Measurements from ENCODE around the gene SH3PXD2A.

The SH3PXD2A gene

DNA sequence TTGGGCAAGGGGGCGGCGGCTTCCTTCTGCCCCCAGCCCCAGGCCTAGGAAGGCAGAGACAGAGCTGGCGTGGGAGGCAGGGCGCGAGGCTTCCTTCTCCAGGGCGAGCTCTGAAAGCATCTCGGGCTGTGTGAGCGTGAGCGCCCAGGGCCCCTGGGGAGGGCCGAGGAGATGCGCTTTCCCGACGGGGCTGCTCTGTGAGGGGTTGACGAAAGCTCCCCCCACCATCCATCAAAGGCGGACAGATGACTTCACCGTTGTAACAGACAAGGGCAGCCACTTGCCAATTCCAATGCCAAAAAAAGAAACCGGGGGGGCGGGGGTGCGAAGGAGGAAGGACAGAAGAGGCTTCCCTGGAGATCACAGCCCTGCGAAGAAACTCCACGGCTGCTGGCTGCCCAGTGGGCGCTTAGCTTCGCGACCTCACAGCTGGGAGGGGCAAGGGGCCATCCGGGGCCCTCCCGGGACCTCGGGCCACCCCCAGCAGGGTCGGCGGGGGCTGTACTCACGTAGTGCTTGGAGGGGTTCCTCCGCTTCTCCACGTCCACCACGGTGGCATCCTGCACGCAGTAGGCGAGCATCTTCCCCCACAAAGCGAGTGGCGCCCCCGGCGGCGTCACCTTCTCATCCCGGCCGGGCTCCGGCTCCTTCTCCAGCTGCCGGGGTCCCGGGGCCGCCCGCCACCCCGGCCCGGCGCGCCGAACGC lies 537 bp downstream of the SH3PXD2A start:
- no peaks in the 10 kb centered on the region for H3K9me3 ChIP-seq (ENCODE audit: low read length)
- peaks cover 59% of the 10 kb centered on the region for H3K4me1 ChIP-seq (ENCODE audit: insufficient read depth, low read length)
- no peaks in the 10 kb centered on the region for H3K27me3 ChIP-seq (ENCODE audit: control insufficient read depth in 1 of 2, insufficient read depth in 2 of 2, low read length in 2 of 2)
- no peaks in the 10 kb centered on the region for H3K36me3 ChIP-seq (ENCODE audit: insufficient read depth, low read length)
- peak overlapping the region; percentile 21 for H3K9ac ChIP-seq (ENCODE audit: low read length)
- peak overlapping the region; percentile 51 to 62 for H3K4me3 ChIP-seq (ENCODE audit: low read depth in 1 of 2, low read length in 2 of 2)
- peak overlapping the region; percentile 45 for H3K27ac ChIP-seq (ENCODE audit: low read depth, low read length)

- Histone ChIP-seq H3K9me3 (ENCODE audit: low read length) (no peaks in the 10 kb centered on the region), H3K9ac (ENCODE audit: low read length) (peak overlapping the region; percentile 21), H3K27me3 (ENCODE audit: control insufficient read depth in 1 of 2, insufficient read depth in 2 of 2, low read length in 2 of 2) (no peaks in the 10 kb centered on the region), H3K27ac (ENCODE audit: low read depth, low read length) (peak overlapping the region; percentile 45), H3K36me3 (ENCODE audit: insufficient read depth, low read length) (no peaks in the 10 kb centered on the region), H3K4me3 (ENCODE audit: low read depth in 1 of 2, low read length in 2 of 2) (peak overlapping the region; percentile 48 to 62), H3K4me1 (ENCODE audit: insufficient read depth, low read length) (peaks cover 63% of the 10 kb centered on the region)
Observed at GRCh38 chr10:103854265-103854685, 1.1 kb downstream of the SH3PXD2A start.

- Histone ChIP-seq H3K9ac (ENCODE audit: low read length) (no peak overlapping the region), H3K36me3 (ENCODE audit: insufficient read depth, low read length) (no peaks in the 10 kb centered on the region), H3K27me3 (ENCODE audit: control insufficient read depth in 1 of 2, insufficient read depth in 2 of 2, low read length in 2 of 2) (no peaks in the 10 kb centered on the region), H3K4me1 (ENCODE audit: insufficient read depth, low read length) (peaks cover 62% of the 10 kb centered on the region), H3K9me3 (ENCODE audit: low read length) (no peaks in the 10 kb centered on the region), H3K27ac (ENCODE audit: low read depth, low read length) (peak overlapping the region; percentile 68), H3K4me3 (ENCODE audit: low read depth in 1 of 2, low read length in 2 of 2) (peak overlapping the region; percentile 48 to 62)
Observed at GRCh38 chr10:103853428-103854264, 1.7 kb downstream of the SH3PXD2A start.

GRCh38 chr10:103852856-103853255 lies 2.5 kb downstream of the SH3PXD2A start:
- H3K9ac ChIP-seq (ENCODE audit: low read length) = no peak overlapping the region
- H3K27me3 ChIP-seq (ENCODE audit: control insufficient read depth in 1 of 2, insufficient read depth in 2 of 2, low read length in 2 of 2) = no peaks in the 10 kb centered on the region
- no peaks in the 10 kb centered on the region for H3K36me3 ChIP-seq (ENCODE audit: insufficient read depth, low read length)
- no peaks in the 10 kb centered on the region for H3K9me3 ChIP-seq (ENCODE audit: low read length)
- H3K4me3 ChIP-seq (ENCODE audit: low read depth in 1 of 2, low read length in 2 of 2) = peak overlapping the region in 1 of 2 donors; percentile 6
- peak overlapping the region; percentile 68 for H3K27ac ChIP-seq (ENCODE audit: low read depth, low read length)
- H3K4me1 ChIP-seq (ENCODE audit: insufficient read depth, low read length) = peaks cover 62% of the 10 kb centered on the region

DNA sequence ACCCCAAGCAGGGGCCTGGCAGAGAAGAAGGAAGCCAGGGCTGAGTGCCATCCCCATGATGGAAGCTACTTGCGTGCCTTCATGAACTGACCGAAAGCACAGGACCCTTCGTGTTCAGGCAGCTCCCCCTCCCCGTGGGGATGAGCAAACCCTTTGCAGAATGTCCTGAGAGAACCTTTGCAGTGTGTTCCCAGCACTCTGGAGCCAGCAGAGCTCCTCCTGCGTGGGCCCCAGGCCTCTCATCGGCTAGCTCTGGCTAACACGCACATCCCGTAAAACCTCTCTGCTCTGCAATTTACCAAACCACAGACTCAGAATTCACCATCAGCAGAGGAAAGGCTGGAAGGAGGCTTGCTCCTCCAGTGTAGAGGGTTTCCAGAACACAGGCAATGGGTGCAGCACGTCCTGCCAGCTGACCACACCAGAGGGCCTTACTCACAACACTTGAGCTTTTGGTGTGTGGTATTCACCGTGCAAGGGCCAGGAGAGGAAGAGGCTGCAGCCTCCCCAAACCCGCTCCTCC lies 3.1 kb downstream of the SH3PXD2A start:
- no peaks in the 10 kb centered on the region for H3K9me3 ChIP-seq (ENCODE audit: low read length)

DNA sequence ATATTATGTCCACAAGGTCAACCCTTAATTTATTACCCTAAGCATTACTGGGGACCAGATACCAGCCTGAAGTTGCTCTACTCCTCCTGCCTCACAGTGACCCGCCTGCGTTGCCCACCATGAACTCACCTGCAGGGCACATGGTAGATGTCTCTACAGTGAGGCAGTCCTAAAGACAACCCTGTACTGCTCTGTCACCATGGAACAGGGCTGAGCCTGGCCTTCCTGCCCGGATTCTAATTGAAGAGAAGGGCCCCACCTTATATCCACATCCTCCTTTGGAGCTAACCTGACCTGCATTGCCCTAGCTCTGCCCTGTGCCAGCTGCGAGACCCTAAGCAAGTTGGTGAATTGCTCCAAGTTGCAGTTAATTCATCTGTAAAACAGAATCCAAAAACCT lies 4.1 kb downstream of the SH3PXD2A start:
- Histone ChIP-seq H3K4me3 (ENCODE audit: low read depth in 1 of 2, low read length in 2 of 2) (no peak overlapping the region), H3K4me1 (ENCODE audit: insufficient read depth, low read length) (peaks cover 61% of the 10 kb centered on the region), H3K9me3 (ENCODE audit: low read length) (no peaks in the 10 kb centered on the region), H3K27ac (ENCODE audit: low read depth, low read length) (peak overlapping the region; percentile 68), H3K36me3 (ENCODE audit: insufficient read depth, low read length) (no peaks in the 10 kb centered on the region), H3K9ac (ENCODE audit: low read length) (no peak overlapping the region), H3K27me3 (ENCODE audit: control insufficient read depth in 1 of 2, insufficient read depth in 2 of 2, low read length in 2 of 2) (no peaks in the 10 kb centered on the region)

More for the DNA sequence above, 3.1 kb downstream of the SH3PXD2A start:
- Histone ChIP-seq H3K27me3 (ENCODE audit: control insufficient read depth in 1 of 2, insufficient read depth in 2 of 2, low read length in 2 of 2) (no peaks in the 10 kb centered on the region), H3K9ac (ENCODE audit: low read length) (no peak overlapping the region), H3K4me1 (ENCODE audit: insufficient read depth, low read length) (peaks cover 62% of the 10 kb centered on the region), H3K36me3 (ENCODE audit: insufficient read depth, low read length) (no peaks in the 10 kb centered on the region), H3K4me3 (ENCODE audit: low read depth in 1 of 2, low read length in 2 of 2) (peak overlapping the region in 1 of 2 donors; percentile 6), H3K27ac (ENCODE audit: low read depth, low read length) (peak overlapping the region; percentile 68)

DNA sequence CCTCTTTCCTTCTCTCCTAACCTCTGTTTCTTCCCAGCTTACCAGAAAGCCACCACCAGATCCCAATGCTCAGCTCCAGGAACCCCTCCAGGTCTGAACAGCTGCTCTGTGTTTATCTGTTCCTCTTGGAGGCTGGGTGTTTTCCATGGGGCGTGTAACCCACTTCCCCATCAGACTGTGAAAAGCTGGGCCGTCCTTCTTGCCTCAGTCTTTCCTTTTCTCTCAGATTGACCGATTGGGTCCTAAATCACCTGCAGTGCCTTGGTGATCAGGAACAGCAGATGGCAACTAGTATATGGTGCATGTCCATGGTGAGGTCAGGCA lies 4.8 kb downstream of the SH3PXD2A start:
- Histone ChIP-seq H3K9ac (ENCODE audit: low read length) (no peak overlapping the region), H3K27me3 (ENCODE audit: control insufficient read depth in 1 of 2, insufficient read depth in 2 of 2, low read length in 2 of 2) (no peaks in the 10 kb centered on the region), H3K4me1 (ENCODE audit: insufficient read depth, low read length) (peaks cover 57% of the 10 kb centered on the region), H3K36me3 (ENCODE audit: insufficient read depth, low read length) (no peaks in the 10 kb centered on the region), H3K27ac (ENCODE audit: low read depth, low read length) (peak overlapping the region; percentile 68), H3K4me3 (ENCODE audit: low read depth in 1 of 2, low read length in 2 of 2) (peak overlapping the region; percentile 12 to 22), H3K9me3 (ENCODE audit: low read length) (no peaks in the 10 kb centered on the region)

DNA sequence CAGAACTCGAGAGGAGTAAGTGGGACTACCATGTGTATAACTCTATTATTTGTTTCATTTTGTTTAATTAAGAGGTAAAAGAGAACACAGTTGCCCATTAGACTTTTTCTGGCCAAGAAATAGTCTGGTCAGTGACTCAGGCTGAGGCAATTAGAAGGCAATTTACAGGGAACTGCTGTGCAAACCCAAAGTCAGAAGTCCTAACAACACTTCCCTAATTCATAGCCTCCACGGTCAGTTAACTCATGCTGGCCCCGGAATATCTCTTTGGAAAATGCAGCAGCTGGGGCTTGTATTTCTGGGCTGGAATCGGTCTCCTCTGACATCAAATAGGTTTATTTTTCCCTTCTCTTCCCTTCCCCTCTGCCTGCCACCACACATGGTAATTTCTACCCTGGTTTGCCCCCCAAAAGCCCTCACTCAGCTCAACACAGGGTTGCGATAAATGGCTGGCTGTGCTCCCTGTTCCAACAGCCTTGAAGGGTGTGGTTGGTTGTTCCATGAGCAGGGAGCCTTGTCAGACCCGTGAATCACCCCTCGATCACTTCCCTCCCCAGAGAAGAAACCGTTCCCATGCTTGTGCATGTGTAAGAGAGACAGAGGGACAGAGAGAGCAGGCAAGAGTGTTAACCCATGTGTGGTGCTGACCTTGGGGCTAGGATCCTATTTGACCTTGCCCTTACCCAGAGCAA lies 5.3 kb downstream of the SH3PXD2A start:
- Histone ChIP-seq H3K9me3 (ENCODE audit: low read length) (no peaks in the 10 kb centered on the region), H3K36me3 (ENCODE audit: insufficient read depth, low read length) (no peaks in the 10 kb centered on the region), H3K27me3 (ENCODE audit: control insufficient read depth in 1 of 2, insufficient read depth in 2 of 2, low read length in 2 of 2) (no peaks in the 10 kb centered on the region), H3K27ac (ENCODE audit: low read depth, low read length) (peak overlapping the region; percentile 1), H3K9ac (ENCODE audit: low read length) (no peak overlapping the region), H3K4me3 (ENCODE audit: low read depth in 1 of 2, low read length in 2 of 2) (peak overlapping the region; percentile 12 to 22), H3K4me1 (ENCODE audit: insufficient read depth, low read length) (peaks cover 57% of the 10 kb centered on the region)

DNA sequence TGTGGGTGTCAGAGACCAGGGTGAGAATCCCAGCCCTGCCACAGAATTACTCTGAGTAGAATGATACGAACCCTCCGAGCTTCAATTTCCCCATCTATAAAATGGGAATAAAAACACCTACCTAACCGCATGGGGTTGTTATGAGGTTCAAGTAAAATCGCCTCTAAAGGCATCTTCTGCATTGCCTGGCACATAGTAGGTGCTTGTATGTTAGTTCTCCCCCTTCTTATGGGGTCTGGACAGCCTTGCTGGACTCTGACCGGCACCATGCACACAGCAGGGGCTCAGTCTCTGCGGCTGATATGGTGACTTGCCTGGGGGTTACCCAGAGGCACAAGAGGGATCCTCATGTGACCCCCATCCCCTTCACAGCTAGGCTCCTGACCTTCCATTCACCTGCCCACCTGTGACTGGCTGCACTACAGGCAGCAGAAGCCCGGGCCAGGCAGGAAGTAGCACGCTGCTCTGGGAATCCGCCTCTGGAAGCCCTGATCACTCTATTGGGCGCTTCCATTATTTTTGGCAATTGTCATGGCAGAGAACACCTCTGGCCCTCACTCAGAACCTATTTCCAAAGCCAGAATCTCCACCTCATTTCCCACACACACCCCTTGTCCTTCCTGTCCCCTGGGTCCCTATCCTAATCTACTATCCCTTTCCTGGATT lies 6.0 kb downstream of the SH3PXD2A start:
- Histone ChIP-seq H3K9ac (ENCODE audit: low read length) (no peak overlapping the region), H3K4me3 (ENCODE audit: low read depth in 1 of 2, low read length in 2 of 2) (peak overlapping the region; percentile 15 to 22), H3K27ac (ENCODE audit: low read depth, low read length) (peak overlapping the region; percentile 1), H3K27me3 (ENCODE audit: control insufficient read depth in 1 of 2, insufficient read depth in 2 of 2, low read length in 2 of 2) (no peaks in the 10 kb centered on the region), H3K4me1 (ENCODE audit: insufficient read depth, low read length) (peaks cover 59% of the 10 kb centered on the region), H3K36me3 (ENCODE audit: insufficient read depth, low read length) (no peaks in the 10 kb centered on the region), H3K9me3 (ENCODE audit: low read length) (no peaks in the 10 kb centered on the region)

- Histone ChIP-seq H3K4me1 (ENCODE audit: insufficient read depth, low read length) (peaks cover 55% of the 10 kb centered on the region), H3K27ac (ENCODE audit: low read depth, low read length) (no peak overlapping the region), H3K36me3 (ENCODE audit: insufficient read depth, low read length) (no peaks in the 10 kb centered on the region)
Observed at GRCh38 chr10:103847909-103848468, 7.4 kb downstream of the SH3PXD2A start.

More at GRCh38 chr10:103847909-103848468, 7.4 kb downstream of the SH3PXD2A start:
- H3K9ac ChIP-seq (ENCODE audit: low read length) = no peak overlapping the region
- H3K27me3 ChIP-seq (ENCODE audit: control insufficient read depth in 1 of 2, insufficient read depth in 2 of 2, low read length in 2 of 2) = no peaks in the 10 kb centered on the region
- H3K4me3 ChIP-seq (ENCODE audit: low read depth in 1 of 2, low read length in 2 of 2) = no peak overlapping the region
- H3K9me3 ChIP-seq (ENCODE audit: low read length) = no peaks in the 10 kb centered on the region

All from muscle layer of colon (tissue), 2 donors.